Natural killer cell (primary cell): ENCODE data around the gene TCF19. TPM values are rescaled to one million over a fixed set of nuclear protein-coding genes. Genes with fewer than 3 reads are reported as not detected.

Experiments
- ATAC-seq, 3 donors: fragments of 150-1000 bp in 2 of 3; fragments of 200-7000 bp in 1 of 3; cut with Tn5 transposase; 1 replicate in 1 of 3; 2 replicates in 2 of 3; pipeline ENCODE4 v1.10.0; 2021; ENCODE audit warnings: mild to moderate bottlenecking in 2 of 3, moderate library complexity in 2 of 3
- DNase-seq, 2 donors: peaks; one replicate each; pipeline versions ENCODE4 v3.0.0 to v3.0.0-alpha.2; 2013 to 2021; ENCODE audit warnings: mixed read lengths in 1 of 2
- H3K27ac ChIP-seq: one replicate; pipeline ENCODE4 v1.5.1; 2013; ENCODE audit warnings: mild to moderate bottlenecking, low read length
- H3K27me3 ChIP-seq: one replicate; pipeline ENCODE4 v1.6.1; 2013; ENCODE audit warnings: low read length; ENCODE audit not compliant: control insufficient read depth, insufficient read depth
- H3K36me3 ChIP-seq: one replicate; pipeline ENCODE4 v1.6.1; 2013; ENCODE audit warnings: low read length; ENCODE audit not compliant: control insufficient read depth, insufficient read depth
- H3K4me1 ChIP-seq: one replicate; pipeline ENCODE4 v1.6.1; 2013; ENCODE audit warnings: low read length; ENCODE audit not compliant: control insufficient read depth, insufficient read depth
- H3K4me3 ChIP-seq: one replicate; pipeline ENCODE4 v1.5.1; 2013; ENCODE audit warnings: low read length
- H3K9me3 ChIP-seq: one replicate; pipeline ENCODE4 v1.6.1; 2013; ENCODE audit warnings: low read length; ENCODE audit not compliant: control insufficient read depth, insufficient read depth
- H3K27ac Mint-ChIP-seq, 2 donors: one replicate each; pipeline ENCODE4 v1.8.0; 2022; ENCODE audit warnings: mild to moderate bottlenecking in 2 of 2, mixed read lengths in 2 of 2, moderate library complexity in 1 of 2
- H3K27me3 Mint-ChIP-seq, 2 donors: one replicate each; pipeline ENCODE4 v1.8.0; 2022; ENCODE audit warnings: low read depth in 2 of 2, mixed read lengths in 2 of 2
- H3K36me3 Mint-ChIP-seq: one replicate; pipeline ENCODE4 v1.8.0; 2022; ENCODE audit warnings: mixed read lengths
- H3K4me1 Mint-ChIP-seq, 2 donors: one replicate each; pipeline ENCODE4 v1.8.0; 2022; ENCODE audit warnings: mixed read lengths in 2 of 2
- H3K4me3 Mint-ChIP-seq: one replicate; pipeline ENCODE4 v1.8.0; 2022; ENCODE audit warnings: mild to moderate bottlenecking, moderate library complexity, mixed read lengths
- H3K9me3 Mint-ChIP-seq, 2 donors: one replicate each; pipeline ENCODE4 v1.8.0; 2022; ENCODE audit warnings: mixed read lengths in 2 of 2
- WGBS: methylation state at CpG from one replicate; pipeline ENCODE4 v1.1.7; 2013; ENCODE audit warnings: missing lambda C conversion rate; ENCODE audit not compliant: insufficient coverage; 5-methylcytosine and 5-hydroxymethylcytosine counted together
- intact Hi-C: fragments of 100-400 bp; cut with micrococcal nuclease; formaldehyde crosslinking; loops from one replicate; pipeline ENCODE4 v1.14.2; 2022
- total RNA-seq, 4 donors: library from RNA; stranded (reverse); fragments of 120-200 nt in 1 of 4; gene quantifications; one replicate each; pipeline versions ENCODE4 v1.2.3 to v1.2.4, GENCODE V29; 2013 to 2022
- TF ChIP-seq, protein P1 (sequence below): fragments of 200-600 bp; IDR thresholded peaks from one replicate; pipeline ENCODE4 v1.8.0; 2022; ENCODE audit warnings: antibody characterized with exemption

The TCF19 gene
- total RNA-seq, 3 donors from 2014 or later (not counting 1 experiment from before 2014, with no cell fraction given) = 7.2 to 12.0 (median 9.2) TPM

DNA sequence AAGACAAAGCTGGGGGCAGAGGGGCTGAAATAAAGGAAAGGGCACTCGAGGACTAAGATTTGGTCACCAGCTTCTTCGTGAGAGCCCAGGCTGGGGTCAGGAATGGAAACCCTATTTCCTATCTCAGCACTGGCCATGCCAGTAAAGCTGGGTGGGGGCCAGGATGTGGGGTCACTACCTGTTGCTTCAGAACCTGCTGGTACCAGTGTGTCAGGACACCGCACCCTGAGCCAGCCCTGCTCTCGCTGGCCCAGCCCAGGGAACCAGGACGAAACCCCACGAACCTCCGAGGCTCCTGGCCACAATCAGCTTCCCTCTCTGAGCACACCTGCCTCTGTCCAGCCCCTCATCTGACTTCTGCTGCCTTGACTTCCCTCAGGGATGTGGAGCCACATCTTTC is 40.2 kb upstream of the TCF19 start:
- H3K27me3 ChIP-seq = no peaks in the 10 kb centered on the region
- DNase-seq (no peak), ATAC-seq (no peak)
- no peaks in the 10 kb centered on the region for H3K36me3 Mint-ChIP-seq
- no peak overlapping the region for H3K4me3 ChIP-seq
- WGBS = 71% methylated on average over 7 of the region's 7 CpGs
- intact Hi-C loops = no loop called here
- TF ChIP-seq, protein P1, sequence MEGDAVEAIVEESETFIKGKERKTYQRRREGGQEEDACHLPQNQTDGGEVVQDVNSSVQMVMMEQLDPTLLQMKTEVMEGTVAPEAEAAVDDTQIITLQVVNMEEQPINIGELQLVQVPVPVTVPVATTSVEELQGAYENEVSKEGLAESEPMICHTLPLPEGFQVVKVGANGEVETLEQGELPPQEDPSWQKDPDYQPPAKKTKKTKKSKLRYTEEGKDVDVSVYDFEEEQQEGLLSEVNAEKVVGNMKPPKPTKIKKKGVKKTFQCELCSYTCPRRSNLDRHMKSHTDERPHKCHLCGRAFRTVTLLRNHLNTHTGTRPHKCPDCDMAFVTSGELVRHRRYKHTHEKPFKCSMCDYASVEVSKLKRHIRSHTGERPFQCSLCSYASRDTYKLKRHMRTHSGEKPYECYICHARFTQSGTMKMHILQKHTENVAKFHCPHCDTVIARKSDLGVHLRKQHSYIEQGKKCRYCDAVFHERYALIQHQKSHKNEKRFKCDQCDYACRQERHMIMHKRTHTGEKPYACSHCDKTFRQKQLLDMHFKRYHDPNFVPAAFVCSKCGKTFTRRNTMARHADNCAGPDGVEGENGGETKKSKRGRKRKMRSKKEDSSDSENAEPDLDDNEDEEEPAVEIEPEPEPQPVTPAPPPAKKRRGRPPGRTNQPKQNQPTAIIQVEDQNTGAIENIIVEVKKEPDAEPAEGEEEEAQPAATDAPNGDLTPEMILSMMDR = no peak
- no peaks in the 10 kb centered on the region for H3K4me1 Mint-ChIP-seq
- no peaks in the 10 kb centered on the region for H3K4me1 ChIP-seq
- no peaks in the 10 kb centered on the region for H3K36me3 ChIP-seq
- H3K27ac ChIP-seq = no peak overlapping the region
- H3K27ac Mint-ChIP-seq = no peak overlapping the region
- no peaks in the 10 kb centered on the region for H3K9me3 Mint-ChIP-seq
- no peaks in the 10 kb centered on the region for H3K9me3 ChIP-seq
- no peak overlapping the region for H3K4me3 Mint-ChIP-seq
- H3K27me3 Mint-ChIP-seq = peaks cover 21 to 27% of the 10 kb centered on the region in 2 donors

DNA sequence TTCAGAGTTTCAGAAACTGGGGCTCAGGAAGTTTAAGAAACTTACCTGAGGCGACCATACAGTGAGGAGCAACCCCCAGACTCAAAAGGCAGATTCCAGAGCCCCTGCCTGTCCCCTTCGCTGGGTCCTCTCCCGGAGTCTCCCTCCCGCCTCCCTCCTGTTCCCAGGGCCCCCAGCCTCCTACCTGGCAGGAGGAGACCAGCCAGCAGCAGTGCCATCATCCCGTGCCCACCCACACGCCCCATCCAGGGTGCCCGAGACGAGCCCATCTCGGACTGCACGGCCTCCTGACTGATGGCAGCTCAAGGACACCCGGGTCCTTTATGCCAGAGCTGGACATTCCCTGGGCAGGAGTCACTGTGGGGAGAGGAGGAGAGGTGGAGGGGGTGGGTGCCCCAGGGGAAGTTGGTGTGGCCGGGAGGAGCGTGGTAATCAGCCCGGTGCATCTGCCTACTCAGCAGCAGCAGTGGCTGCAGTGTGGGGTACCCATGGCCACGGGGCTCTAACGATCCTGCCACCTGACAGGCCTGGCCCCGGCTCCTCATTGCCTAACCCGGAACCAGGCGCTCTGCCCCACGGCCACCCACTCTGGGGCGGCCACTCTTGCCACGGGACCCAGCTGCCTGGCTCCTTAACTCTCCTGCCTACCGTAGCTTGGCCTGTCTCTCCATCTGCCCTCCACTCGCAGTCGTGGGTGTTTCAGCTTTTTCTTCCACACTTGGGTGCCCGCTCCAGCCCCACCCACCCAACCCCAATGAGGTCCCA is 38.1 kb upstream of the TCF19 start, which contains the start of gene CDSN:
CDSN (minus strand) TSS at position 296 of the 765 bp plus-strand sequence; CDS start at position 269, 27 bp downstream.
- ATAC-seq (no peak), DNase-seq (no peak)
- Mint-ChIP-seq H3K9me3 (no peaks in the 10 kb centered on the region), H3K27ac (no peak within 1 kb of the TSS), H3K27me3 (peaks cover 16 to 22% of the 10 kb centered on the region in 2 donors), H3K4me1 (no peaks in the 10 kb centered on the region), H3K4me3 (no peak within 1 kb of the TSS), H3K36me3 (no peaks in the 10 kb centered on the region)
- H3K27ac ChIP-seq = no peak within 1 kb of the TSS
- 70% methylated on average over 26 of the region's 26 CpGs for WGBS
- H3K36me3 ChIP-seq = no peaks in the 10 kb centered on the region
- H3K9me3 ChIP-seq = no peaks in the 10 kb centered on the region
- TF ChIP-seq, protein P1 = no peak
- H3K4me1 ChIP-seq = no peaks in the 10 kb centered on the region
- H3K4me3 ChIP-seq = no peak within 1 kb of the TSS
- intact Hi-C loops = no loop called here
- no peaks in the 10 kb centered on the region for H3K27me3 ChIP-seq

DNA sequence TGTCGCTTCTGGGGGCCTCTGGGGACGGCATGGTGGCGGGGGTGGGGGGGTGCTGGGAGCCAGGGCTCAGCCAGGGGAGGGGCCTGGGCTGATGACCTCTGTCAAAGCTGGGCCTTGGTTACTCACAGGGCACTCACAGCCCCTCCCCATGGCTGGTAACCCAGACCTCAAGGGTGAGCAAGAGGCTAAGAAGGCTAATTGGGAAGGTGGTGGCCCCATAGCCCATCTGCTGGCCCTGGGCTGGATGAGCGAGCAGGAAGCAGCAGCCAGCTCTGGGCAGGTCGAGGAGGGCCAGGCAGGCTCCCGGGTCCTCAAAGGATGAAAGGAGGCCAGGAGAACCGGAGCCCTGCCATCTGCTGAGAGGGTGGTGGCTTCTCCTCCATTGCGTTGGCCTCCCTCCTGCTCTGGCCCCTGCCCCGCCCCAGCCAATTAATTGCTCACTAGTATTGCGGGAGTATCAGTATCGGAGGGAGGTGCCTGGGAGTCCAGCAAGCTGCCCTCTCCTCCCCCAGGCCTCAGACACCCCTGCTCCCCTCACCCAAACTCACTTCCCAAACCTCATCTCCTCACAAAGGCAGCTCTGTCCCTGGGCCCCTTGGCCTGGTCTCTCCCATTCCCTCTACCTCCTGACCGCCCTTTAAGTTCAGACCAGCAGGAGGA is 37.1 kb upstream of the TCF19 start:
- H3K27me3 ChIP-seq = no peaks in the 10 kb centered on the region
- Mint-ChIP-seq H3K27ac (no peak overlapping the region), H3K4me3 (no peak overlapping the region), H3K9me3 (no peaks in the 10 kb centered on the region), H3K27me3 (peaks cover 7 to 19% of the 10 kb centered on the region in 2 donors), H3K4me1 (no peaks in the 10 kb centered on the region), H3K36me3 (no peaks in the 10 kb centered on the region)
- TF ChIP-seq, protein P1 = no peak
- no peak for DNase-seq
- H3K36me3 ChIP-seq = no peaks in the 10 kb centered on the region
- no peaks in the 10 kb centered on the region for H3K4me1 ChIP-seq
- ATAC-seq = no peak
- WGBS = 91% methylated on average over 11 of the region's 12 CpGs
- no peak overlapping the region for H3K27ac ChIP-seq
- H3K4me3 ChIP-seq = no peak overlapping the region
- intact Hi-C loops = no loop called here
- no peaks in the 10 kb centered on the region for H3K9me3 ChIP-seq
